LNCAP (cell line): ENCODE results near the gene INPP5A.

Experiments
- CTCF ChIP-seq: fragments of 450-650 bp; IDR thresholded peaks from 2 replicates; pipeline ENCODE4 v1.5.1; 2017; ENCODE audit warnings: mild to moderate bottlenecking

The INPP5A gene

GRCh38 chr10:132499367-132499685, 38.3 kb upstream of the INPP5A start:
- TF ChIP-seq CTCF = no peak

GRCh38 chr10:132500781-132501415, 36.7 kb upstream of the INPP5A start:
- no peak for TF ChIP-seq CTCF

- TF ChIP-seq CTCF = no peak
These were observed 34.9 kb upstream of the INPP5A start for GRCh38 chr10:132502544-132503300.

- TF ChIP-seq CTCF = no peak
These were observed 33.8 kb upstream of the INPP5A start for GRCh38 chr10:132503581-132504421.

DNA sequence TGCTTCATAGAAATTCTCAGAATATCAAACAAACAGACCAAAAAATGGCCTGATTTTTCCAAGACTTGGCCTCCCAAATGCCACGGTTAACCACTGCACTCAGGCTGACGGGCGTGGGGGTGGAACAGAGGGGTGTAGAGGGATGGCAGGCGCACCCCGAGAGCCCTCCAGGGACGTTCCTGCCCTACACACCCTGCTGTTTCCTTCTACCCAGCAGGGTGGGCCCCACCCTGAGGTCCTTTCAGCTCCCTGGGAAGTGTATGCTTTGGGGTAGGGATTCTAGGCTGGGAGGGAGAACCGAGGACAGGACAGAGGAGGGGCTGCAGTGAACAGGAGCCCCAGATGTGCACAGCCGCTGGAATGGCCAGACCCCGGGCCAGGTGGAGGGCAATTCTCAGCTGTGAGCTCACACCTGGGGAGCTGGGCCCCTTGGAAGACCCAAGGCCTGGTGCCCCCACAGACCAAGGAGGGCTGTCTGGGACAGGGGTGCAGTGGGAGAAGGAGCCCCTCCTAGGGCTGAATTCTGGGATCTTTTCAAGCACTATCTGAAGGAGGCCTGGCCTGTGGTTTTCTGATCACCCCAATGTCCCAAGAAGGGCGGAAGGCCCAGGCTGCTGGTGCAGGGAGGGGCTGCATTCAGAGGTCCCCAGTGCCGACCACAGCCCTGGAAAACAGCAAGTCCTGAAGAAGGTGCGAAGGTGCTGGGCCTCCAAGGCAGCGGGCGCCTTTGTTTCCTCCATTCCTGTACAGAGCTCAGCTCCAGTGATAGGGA, 32.9 kb upstream of the INPP5A start:
- no peak for TF ChIP-seq CTCF

DNA sequence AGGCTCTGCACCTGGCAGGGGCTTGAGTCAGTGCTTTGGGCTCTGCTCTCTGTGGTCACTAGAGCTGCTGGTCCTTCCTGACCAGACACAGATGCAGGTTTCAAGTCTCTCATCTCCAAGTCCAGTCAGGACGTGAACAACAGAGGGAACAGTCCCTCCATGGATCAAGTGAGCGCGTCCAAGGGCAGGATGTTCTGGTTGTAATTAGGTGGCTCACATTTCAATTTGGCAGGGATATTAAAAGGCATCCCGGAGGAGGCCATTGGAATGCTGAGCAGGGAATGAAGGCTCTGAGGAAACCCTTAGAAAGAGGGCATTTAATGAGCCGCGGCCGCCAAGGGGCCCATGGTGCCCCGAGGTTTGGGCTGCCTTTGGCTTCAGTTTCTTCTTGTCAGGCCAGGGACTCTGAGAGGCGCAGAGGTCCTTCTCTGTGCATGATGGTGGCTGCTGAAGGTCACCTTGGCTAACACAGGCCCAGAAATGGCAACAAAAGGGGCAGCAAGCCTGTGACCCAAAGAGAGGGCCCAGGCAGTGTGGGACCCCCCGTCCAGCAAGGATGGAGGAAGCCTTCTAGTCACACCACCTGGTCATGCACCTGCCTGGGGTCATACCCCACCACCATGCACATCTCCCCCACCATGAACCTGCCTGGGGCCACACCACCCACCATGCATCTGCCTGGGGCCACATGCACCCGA, 30.7 kb upstream of the INPP5A start:
- TF ChIP-seq CTCF = no peak
